Cardiac muscle cell (in vitro differentiated cells and primary cell): ENCODE data around the gene CXCL14. TPM values are rescaled to one million over a fixed set of nuclear protein-coding genes. Genes with fewer than 3 reads are reported as not detected.

Experiments
- DNase-seq, 2 donors: peaks; one replicate each; pipeline versions ENCODE4 v3.0.0 to v3.0.0-alpha.2; 2010 to 2017; ENCODE audit warnings: low read depth in 1 of 2, low spot score in 1 of 2
- H3K27ac ChIP-seq: fragments of 200-600 bp; sonication (generic); 2 replicates; pipeline ENCODE4 v1.5.1; 2016
- H3K27me3 ChIP-seq: fragments of 200-600 bp; sonication (generic); 2 replicates; pipeline ENCODE4 v1.6.0; 2016; ENCODE audit warnings: control low read depth
- H3K36me3 ChIP-seq: fragments of 200-600 bp; sonication (generic); 2 replicates; pipeline ENCODE4 v1.5.1; 2016; ENCODE audit warnings: control low read depth
- H3K4me1 ChIP-seq: fragments of 200-600 bp; sonication (generic); 2 replicates; pipeline ENCODE4 v1.8.1; 2017; ENCODE audit warnings: low read depth, mild to moderate bottlenecking, mixed run types
- H3K4me3 ChIP-seq: fragments of 200-600 bp; sonication (generic); 2 replicates; pipeline ENCODE4 v1.5.1; 2016; ENCODE audit warnings: mild to moderate bottlenecking
- H3K9me3 ChIP-seq: fragments of 200-600 bp; sonication (generic); 2 replicates; pipeline ENCODE4 v1.5.1; 2017; ENCODE audit warnings: low read depth, mild to moderate bottlenecking, control low read depth
- polyA plus RNA-seq: library from polyadenylated mRNA; unstranded; fragments of >200 nt; fragmentation: Nextera tagmentation; extraction: Ambion mirVana; gene quantifications from 2 replicates; pipeline ENCODE4 v1.2.1, GENCODE V29; 2016
- total RNA-seq: library from RNA; depleted of rRNA; stranded (reverse); fragments of >200 nt; gene quantifications from 2 replicates; pipeline ENCODE4 v1.2.3, GENCODE V29; 2016
- TF ChIP-seq, protein P1 (sequence below): IDR thresholded peaks from 2 replicates; pipeline ENCODE4 v1.5.1; 2012; ENCODE audit warnings: low read depth, mild to moderate bottlenecking, low read length

CXCL14 gene
- total and polyA plus RNA-seq, 2 experiments from 2014 or later, result 1.2 to 1.9 TPM

DNA sequence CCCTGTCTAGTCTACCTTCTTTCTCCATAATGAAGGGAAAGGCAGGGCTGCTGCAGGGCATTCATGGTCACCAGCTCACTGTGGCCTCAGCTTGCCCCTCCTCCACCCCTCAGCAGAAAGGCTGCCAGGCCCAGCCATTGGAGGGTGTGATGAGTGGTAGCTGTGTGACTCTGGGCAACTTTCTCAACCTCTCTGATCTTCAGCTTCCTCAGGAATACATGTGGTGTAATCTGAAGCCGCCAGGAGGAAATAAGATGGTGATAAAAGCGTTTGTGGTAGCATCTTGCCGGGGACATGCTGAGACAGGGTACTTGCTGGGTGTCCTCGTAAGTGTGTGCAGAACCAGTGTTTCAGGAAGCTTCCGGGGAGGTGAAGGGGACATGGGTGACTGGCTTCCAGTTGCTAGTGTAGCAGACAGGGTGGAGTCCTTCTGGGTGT, 9.8 kb downstream of the CXCL14 start:
- H3K4me3 ChIP-seq, result no peak overlapping the region
- DNase-seq, result no peak
- TF ChIP-seq, protein P1, sequence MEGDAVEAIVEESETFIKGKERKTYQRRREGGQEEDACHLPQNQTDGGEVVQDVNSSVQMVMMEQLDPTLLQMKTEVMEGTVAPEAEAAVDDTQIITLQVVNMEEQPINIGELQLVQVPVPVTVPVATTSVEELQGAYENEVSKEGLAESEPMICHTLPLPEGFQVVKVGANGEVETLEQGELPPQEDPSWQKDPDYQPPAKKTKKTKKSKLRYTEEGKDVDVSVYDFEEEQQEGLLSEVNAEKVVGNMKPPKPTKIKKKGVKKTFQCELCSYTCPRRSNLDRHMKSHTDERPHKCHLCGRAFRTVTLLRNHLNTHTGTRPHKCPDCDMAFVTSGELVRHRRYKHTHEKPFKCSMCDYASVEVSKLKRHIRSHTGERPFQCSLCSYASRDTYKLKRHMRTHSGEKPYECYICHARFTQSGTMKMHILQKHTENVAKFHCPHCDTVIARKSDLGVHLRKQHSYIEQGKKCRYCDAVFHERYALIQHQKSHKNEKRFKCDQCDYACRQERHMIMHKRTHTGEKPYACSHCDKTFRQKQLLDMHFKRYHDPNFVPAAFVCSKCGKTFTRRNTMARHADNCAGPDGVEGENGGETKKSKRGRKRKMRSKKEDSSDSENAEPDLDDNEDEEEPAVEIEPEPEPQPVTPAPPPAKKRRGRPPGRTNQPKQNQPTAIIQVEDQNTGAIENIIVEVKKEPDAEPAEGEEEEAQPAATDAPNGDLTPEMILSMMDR, result no peak
- peaks cover 6% of the 10 kb centered on the region for H3K4me1 ChIP-seq
- no peaks in the 10 kb centered on the region for H3K36me3 ChIP-seq
- no peaks in the 10 kb centered on the region for H3K27me3 ChIP-seq
- H3K27ac ChIP-seq, result no peak overlapping the region
- no peaks in the 10 kb centered on the region for H3K9me3 ChIP-seq

DNA sequence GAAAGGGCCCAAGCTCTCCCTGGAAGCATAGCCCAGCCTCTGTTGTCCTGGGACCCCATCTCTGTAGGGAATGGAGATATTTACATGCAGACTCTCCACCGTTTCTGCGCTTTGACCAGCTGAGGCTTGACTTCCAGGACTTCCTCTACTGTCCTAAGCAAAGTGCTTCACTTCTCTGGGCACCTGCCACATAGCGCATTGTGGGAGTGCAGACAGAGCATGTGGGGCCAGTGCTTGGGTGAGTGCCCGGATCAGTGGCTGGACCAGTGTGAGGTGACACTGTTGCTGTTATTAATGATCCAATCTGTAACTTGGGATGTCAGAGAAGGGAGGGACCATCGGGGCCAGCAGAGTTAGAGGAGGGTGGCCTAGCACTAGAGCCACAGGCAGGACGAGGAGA, 10.5 kb downstream of the CXCL14 start:
- no peak for DNase-seq
- TF ChIP-seq, protein P1, result no peak
- H3K4me1 ChIP-seq, result peaks cover 6% of the 10 kb centered on the region
- H3K27ac ChIP-seq, result no peak overlapping the region
- H3K4me3 ChIP-seq, result no peak overlapping the region
- no peaks in the 10 kb centered on the region for H3K9me3 ChIP-seq
- H3K27me3 ChIP-seq, result no peaks in the 10 kb centered on the region
- no peaks in the 10 kb centered on the region for H3K36me3 ChIP-seq

DNA sequence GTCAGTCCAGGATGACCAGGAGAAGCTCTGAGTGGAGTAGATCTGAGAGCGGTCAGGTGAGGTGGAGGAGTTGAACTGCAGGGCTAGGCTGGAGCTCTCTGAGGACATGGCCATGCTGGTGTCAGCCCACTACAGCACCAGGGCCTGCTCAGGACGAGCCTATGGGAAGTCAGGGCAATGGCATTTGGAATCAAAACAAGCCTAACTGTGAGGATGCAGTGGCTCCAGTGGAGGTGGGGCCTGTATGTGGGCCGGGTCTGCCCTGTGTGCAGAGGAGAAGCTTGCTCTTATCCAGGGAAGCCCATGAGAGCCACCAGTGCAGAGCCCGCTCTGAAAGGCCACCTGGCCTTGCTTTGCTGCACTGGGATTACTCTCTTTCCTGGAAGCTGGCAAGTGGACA, 11.1 kb downstream of the CXCL14 start:
- H3K4me3 ChIP-seq, result no peak overlapping the region
- H3K27me3 ChIP-seq, result no peaks in the 10 kb centered on the region
- TF ChIP-seq, protein P1, result no peak
- no peaks in the 10 kb centered on the region for H3K36me3 ChIP-seq
- H3K4me1 ChIP-seq, result peaks cover 6% of the 10 kb centered on the region
- H3K9me3 ChIP-seq, result no peaks in the 10 kb centered on the region
- no peak overlapping the region for H3K27ac ChIP-seq
- DNase-seq, result no peak

DNA sequence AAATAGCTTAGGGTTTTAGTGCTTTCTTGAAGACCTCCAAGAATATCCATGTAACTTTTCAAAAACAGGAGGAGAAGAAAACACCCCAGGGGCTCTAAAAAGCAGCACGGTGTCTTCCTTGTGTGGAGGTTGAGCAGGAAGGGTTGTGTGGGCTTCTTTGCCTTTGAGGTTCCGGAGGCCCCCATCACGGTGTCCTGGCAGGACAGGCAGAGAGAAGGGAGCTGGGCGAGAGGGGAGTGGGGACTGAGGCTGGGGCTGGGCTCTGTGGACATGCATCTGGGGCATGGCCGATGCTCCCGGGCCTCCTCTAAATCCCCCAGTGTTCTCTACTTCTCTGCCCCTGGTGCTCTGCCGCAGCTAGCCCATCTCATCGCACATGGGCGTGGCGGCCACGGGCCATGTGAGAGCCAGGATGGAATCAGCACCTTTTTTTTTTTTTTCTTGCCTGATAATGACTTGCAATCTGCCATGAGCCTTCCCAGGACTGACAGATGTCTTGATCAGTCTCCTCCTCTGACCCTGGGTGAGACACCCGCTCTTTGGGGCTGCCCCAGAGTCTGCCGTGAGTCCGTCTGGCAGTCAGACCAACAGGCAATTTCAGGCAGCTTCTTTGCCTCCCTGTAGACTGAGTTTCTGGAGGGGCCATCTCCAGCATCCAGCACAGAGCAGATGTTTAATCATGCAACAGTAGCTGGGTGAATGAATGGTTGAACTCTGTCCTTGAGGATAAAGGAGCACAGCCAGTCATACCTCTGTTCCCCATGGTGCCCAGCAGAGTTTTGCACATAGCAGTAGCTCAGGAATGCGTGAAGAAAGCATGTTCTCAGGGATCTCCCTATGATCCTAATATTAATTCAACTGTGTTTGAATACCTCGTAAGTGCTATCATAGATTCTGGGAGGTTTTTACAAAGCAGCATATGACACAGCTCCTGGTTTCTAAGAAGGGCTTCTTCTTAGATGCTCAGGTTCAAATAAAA, 12.1 kb downstream of the CXCL14 start:
- TF ChIP-seq, protein P1, result no peak
- H3K4me1 ChIP-seq, result peaks cover 6% of the 10 kb centered on the region
- no peak for DNase-seq
- no peaks in the 10 kb centered on the region for H3K9me3 ChIP-seq
- no peak overlapping the region for H3K4me3 ChIP-seq
- no peak overlapping the region for H3K27ac ChIP-seq
- no peaks in the 10 kb centered on the region for H3K36me3 ChIP-seq
- no peaks in the 10 kb centered on the region for H3K27me3 ChIP-seq

DNA sequence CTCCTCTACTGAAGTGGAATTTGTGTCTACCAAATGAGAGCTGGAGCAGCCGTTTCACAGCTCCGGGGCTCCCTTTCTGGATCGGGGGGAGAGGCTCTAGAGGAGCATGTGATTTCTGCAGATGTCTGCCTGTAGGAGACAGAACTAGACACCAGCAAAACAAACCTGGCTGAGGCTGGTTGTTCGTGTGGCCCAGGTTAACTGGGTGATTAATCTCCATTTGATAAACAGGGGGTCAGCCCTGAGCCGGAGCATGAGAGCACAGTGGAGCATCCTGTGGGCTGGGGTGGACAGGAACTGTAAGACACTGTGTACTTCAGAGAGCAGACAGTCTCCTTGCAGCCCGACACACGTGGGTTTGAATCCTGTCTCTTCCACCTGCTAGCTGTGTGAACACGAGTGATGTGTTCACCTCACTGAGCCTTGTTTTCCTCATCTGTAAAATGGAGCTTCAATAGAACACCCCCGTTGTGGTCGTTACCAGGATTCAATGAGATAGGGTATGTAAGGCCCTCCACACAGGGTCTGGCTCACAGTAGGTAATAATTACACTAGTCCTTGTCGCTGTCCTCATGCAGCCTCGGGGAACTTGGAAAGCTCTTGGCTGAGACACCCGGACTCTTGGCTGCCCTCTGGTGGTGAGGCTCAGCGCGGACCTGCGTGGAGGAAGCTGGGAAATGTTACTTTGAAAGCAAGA, 12.9 kb downstream of the CXCL14 start:
- Histone ChIP-seq H3K27ac (no peak overlapping the region), H3K4me3 (no peak overlapping the region), H3K4me1 (peaks cover 6% of the 10 kb centered on the region), H3K27me3 (no peaks in the 10 kb centered on the region), H3K36me3 (no peaks in the 10 kb centered on the region), H3K9me3 (no peaks in the 10 kb centered on the region)
- TF ChIP-seq, protein P1, result peak; percentile 99
- DNase-seq, result peak; percentile 64 to 71
